Measurements from ENCODE around the gene SUSD6. TPM values are rescaled to one million over a fixed set of nuclear protein-coding genes. Genes with fewer than 3 reads are reported as not detected.

SUSD6 gene
- total and polyA plus RNA-seq, 2 donors (not counting 1 experiment from before 2014, with no cell fraction given), result 62.3 to 97.8 TPM

- Histone ChIP-seq H3K4me1 (ENCODE audit: control insufficient read depth in 2 of 2, insufficient read depth in 2 of 2, low read length in 2 of 2) (peaks cover 80 to 85% of the 10 kb centered on the region in 2 donors), H3K27ac (ENCODE audit: low read length in 2 of 2) (peak overlapping the region; percentile 78 to 93), H3K4me3 (ENCODE audit: control extremely low read depth in 1 of 5, extremely low read depth in 1 of 5, insufficient read depth in 1 of 5, low read depth in 2 of 5, low read length in 4 of 5) (no peak overlapping the region), H3K9me3 (ENCODE audit: control extremely low read depth in 1 of 3, control insufficient read depth in 2 of 3, insufficient read depth in 1 of 3, low read length in 2 of 3) (no peaks in the 10 kb centered on the region), H3K36me3 (replicated peaks in 1 of 2; ENCODE audit: control extremely low read depth in 1 of 2, control insufficient read depth in 1 of 2, extremely low read depth in 1 of 2, insufficient read depth in 2 of 2, low read length in 1 of 2) (peaks cover 5 to 7% of the 10 kb centered on the region in 2 experiments), H3K27me3 (replicated peaks in 1 of 4; ENCODE audit: control extremely low read depth in 1 of 4, control insufficient read depth in 3 of 4, insufficient read depth in 4 of 4, low read length in 3 of 4) (no peaks in the 10 kb centered on the region), H3K79me2 (ENCODE audit: control insufficient read depth, insufficient read depth, low read length) (peaks cover 100% of the 10 kb centered on the region), H3K4me2 (replicated peaks; ENCODE audit: low read depth, low read length, poor library complexity, severe bottlenecking) (peak overlapping the region; percentile 75), H2AFZ (ENCODE audit: insufficient read depth, low read depth, low read length, poor library complexity, severe bottlenecking) (no peak overlapping the region), H4K20me1 (ENCODE audit: control insufficient read depth, insufficient read depth, low read length, poor library complexity, severe bottlenecking) (peaks cover 93% of the 10 kb centered on the region), H3K9ac (ENCODE audit: low read length) (no peak overlapping the region)
- CTCF ChIA-PET, result no interaction called here
- H3K27me3 Mint-ChIP-seq, result no peaks in the 10 kb centered on the region
- DNase-seq, result no peak
- WGBS (ENCODE audit: insufficient coverage), result 96% methylated on average over 3 of the region's 3 CpGs
- ATAC-seq (ENCODE audit: low read depth), result no peak
- POLR2A ChIA-PET, result no interaction called here
- no peaks in the 10 kb centered on the region for H3K9me3 Mint-ChIP-seq (ENCODE audit: insufficient read depth)
- no peak for TF ChIP-seq CTCF (IDR thresholded peaks at IDR 0.05)
- no peak for TF ChIP-seq EZH2 (IDR thresholded peaks at IDR 0.05; ENCODE audit: borderline replicate concordance, insufficient read depth, low read depth, low read length, poor library complexity, severe bottlenecking)
- intact Hi-C loops (cut with micrococcal nuclease), result loop anchor here (5.0 kb wide), 2 partner anchors 39 to 41 kb away; partner anchors contain the start of gene SUSD6
- peak overlapping the region; percentile 37 for H3K4me3 Mint-ChIP-seq
- H3K4me1 Mint-ChIP-seq, result peaks cover 89% of the 10 kb centered on the region
- H3K27ac Mint-ChIP-seq, result peak overlapping the region; percentile 86
Observed at GRCh38 chr14:69650948-69651369, 39.6 kb downstream of the SUSD6 start.

- POLR2A ChIA-PET, result interaction anchor here (2.0 kb wide), 1 partner anchor 22 kb away, joined by 5 read pairs; no protein-coding TSS in a partner anchor
- Histone ChIP-seq H3K9me3 (ENCODE audit: control extremely low read depth in 1 of 3, control insufficient read depth in 2 of 3, insufficient read depth in 1 of 3, low read length in 2 of 3) (no peaks in the 10 kb centered on the region), H4K20me1 (ENCODE audit: control insufficient read depth, insufficient read depth, low read length, poor library complexity, severe bottlenecking) (peaks cover 95% of the 10 kb centered on the region), H3K4me2 (replicated peaks; ENCODE audit: low read depth, low read length, poor library complexity, severe bottlenecking) (peak overlapping the region; percentile 75), H3K79me2 (ENCODE audit: control insufficient read depth, insufficient read depth, low read length) (peaks cover 100% of the 10 kb centered on the region), H3K27ac (ENCODE audit: low read length in 2 of 2) (peak overlapping the region; percentile 78 to 93), H3K9ac (ENCODE audit: low read length) (no peak overlapping the region), H3K36me3 (replicated peaks in 1 of 2; ENCODE audit: control extremely low read depth in 1 of 2, control insufficient read depth in 1 of 2, extremely low read depth in 1 of 2, insufficient read depth in 2 of 2, low read length in 1 of 2) (peaks cover 5 to 7% of the 10 kb centered on the region in 2 experiments), H3K27me3 (replicated peaks in 1 of 4; ENCODE audit: control extremely low read depth in 1 of 4, control insufficient read depth in 3 of 4, insufficient read depth in 4 of 4, low read length in 3 of 4) (no peaks in the 10 kb centered on the region), H2AFZ (ENCODE audit: insufficient read depth, low read depth, low read length, poor library complexity, severe bottlenecking) (no peak overlapping the region), H3K4me3 (ENCODE audit: control extremely low read depth in 1 of 5, extremely low read depth in 1 of 5, insufficient read depth in 1 of 5, low read depth in 2 of 5, low read length in 4 of 5) (peak overlapping the region in 1 of 5 experiments; percentile 9), H3K4me1 (ENCODE audit: control insufficient read depth in 2 of 2, insufficient read depth in 2 of 2, low read length in 2 of 2) (peaks cover 76 to 89% of the 10 kb centered on the region in 2 donors)
- no peaks in the 10 kb centered on the region for H3K27me3 Mint-ChIP-seq
- peak overlapping the region; percentile 86 for H3K27ac Mint-ChIP-seq
- no CpG with 5 or more reads among the region's 1 CpG for WGBS (ENCODE audit: insufficient coverage)
- H3K9me3 Mint-ChIP-seq (ENCODE audit: insufficient read depth), result no peaks in the 10 kb centered on the region
- DNase-seq (no peak), ATAC-seq (ENCODE audit: low read depth) (no peak)
- H3K4me3 Mint-ChIP-seq, result peak overlapping the region; percentile 37
- TF ChIP-seq CTCF (IDR thresholded peaks at IDR 0.05) (no peak), EZH2 (IDR thresholded peaks at IDR 0.05; ENCODE audit: borderline replicate concordance, insufficient read depth, low read depth, low read length, poor library complexity, severe bottlenecking) (no peak)
- CTCF ChIA-PET, result interaction anchor here (1.0 kb wide), 1 partner anchor 14 kb away, joined by 3 read pairs; no protein-coding TSS in a partner anchor
- peaks cover 92% of the 10 kb centered on the region for H3K4me1 Mint-ChIP-seq
- intact Hi-C loops (cut with micrococcal nuclease), result loop anchor here (2.0 to 5.0 kb wide), 3 partner anchors 21 to 41 kb away; partner anchors contain the start of gene SUSD6
Observed at GRCh38 chr14:69651664-69652063, 40.3 kb downstream of the SUSD6 start.

Data from B cell (primary cell).